ENCODE measurements around the gene AADACL4.

- TF ChIP-seq CTCF (IDR thresholded peaks at IDR 0.05; ENCODE audit: poor library complexity): no peak
- TF ChIP-seq EZH2phosphoT487 (IDR thresholded peaks at IDR 0.05; ENCODE audit: low read depth, severe bottlenecking, unreplicated experiment): no peak
- no peak for TF ChIP-seq EZH2 (IDR thresholded peaks at IDR 0.05; ENCODE audit: borderline replicate concordance)
These were observed 23.0 kb upstream of the AADACL4 start for GRCh38 chr1:12620931-12621330.

Data from hepatocyte (in vitro differentiated cells).